NOMO-1 treated with dmso at 0.1 percent for 144 hours (cell line): Measurements from ENCODE around the gene DAAM2.

Experiments used
- DNase-seq: peaks from one replicate; lab custom pipeline; 2025; ENCODE audit not compliant: unreplicated experiment; lab: John Stamatoyannopoulos, UW

Gene DAAM2

GRCh38 chr6:39927159-39927558 is 135.0 kb downstream of the DAAM2 start:
- no peak for DNase-seq

GRCh38 chr6:39929039-39929732 is 137.0 kb downstream of the DAAM2 start:
- DNase-seq, result no peak

DNA sequence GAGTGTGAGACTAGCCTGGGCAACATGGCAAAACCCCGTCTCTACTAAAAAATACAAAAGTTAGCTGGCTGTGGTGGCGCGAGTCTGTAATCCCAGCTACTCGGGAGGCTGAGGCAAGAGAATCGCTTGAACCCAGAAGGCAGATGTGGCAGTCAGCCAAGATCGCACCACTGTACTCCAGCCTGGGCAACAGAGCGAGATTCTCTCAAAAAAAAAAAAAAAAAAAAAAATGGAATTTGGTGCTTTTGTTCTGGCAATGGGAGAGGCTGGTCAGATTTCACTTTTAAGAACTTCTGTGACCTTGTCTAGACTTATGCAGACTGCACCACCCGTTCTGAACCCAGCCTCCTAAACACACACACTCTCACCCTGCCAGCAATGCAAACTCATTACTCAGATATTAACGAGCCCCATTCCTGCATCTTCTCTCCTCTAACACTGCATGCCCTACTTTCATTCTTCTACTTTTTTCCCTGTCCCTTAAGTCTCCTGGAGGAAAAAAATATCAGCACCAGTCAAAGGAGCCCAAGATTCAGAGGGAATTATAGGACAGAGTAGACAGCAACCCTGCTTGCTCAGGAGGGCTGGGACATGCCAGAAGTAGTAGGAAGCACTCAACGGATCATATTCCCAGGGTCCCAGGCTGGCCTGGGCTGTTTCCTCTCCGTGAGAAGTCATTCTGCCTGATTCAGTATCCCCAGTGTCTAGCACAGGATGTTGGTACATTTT is 137.7 kb downstream of the DAAM2 start:
- no peak for DNase-seq

DNA sequence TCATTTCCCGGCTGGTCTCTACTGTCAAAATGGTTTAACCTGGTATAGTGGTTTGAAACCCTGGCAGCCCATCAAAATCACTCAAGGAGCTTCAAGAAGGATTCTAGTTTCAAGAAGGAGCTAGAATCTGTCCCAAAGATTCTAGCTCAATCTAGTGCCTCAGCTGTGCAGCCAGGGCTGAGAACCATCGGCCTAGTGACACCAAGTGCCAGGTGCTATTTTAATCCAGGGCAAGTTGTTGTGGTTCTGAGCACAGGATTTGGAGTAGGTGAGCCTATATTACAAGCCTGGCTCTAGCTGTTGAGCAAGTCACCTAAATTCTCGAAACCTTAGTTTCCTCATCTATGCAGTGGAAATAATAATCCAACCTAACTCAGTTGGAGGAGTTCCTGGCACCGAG is 138.4 kb downstream of the DAAM2 start:
- DNase-seq, result no peak

DNA sequence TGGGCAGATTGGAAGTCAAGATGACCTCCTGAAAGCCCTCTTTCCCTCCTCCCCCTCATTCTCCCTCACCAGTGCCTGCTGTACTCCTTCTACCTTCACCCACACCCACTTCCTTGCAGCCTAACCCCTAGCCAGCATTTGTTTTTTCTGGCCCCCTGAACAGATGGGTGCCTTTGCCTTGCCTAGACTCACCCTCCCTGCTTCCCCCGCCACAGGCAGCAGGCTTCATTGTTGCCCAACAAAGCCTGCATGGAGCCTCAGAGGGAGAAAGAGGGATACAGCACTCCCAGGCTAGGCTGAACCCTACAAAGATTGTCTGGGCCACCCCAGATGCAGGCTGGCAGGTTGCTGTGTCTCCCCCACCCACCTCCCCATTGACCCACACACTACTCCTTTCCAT is 139.4 kb downstream of the DAAM2 start:
- no peak for DNase-seq

DNA sequence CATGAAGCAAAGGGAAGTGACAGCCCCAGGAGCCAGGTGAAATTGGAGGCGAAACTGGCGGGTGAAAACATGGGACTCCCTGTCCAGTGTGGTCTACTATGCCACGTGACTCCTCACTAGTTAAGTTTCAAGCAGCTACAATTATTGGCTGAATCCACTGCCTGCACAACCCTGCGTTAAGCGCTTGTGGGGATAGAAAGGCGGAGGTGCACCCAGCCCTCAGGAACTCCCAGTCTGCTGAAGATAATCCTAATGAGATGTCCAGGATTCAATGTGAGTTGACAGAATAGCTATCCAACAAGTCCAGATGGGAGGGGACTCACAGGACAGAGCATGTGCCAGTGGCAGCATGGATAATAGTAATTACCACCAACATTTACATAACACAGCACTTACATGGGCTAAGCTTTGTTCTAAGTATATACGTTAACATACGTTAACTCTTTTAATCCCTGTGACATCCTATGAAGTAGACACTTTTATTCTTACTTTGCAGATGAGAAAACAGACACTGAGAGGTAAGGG is 140.3 kb downstream of the DAAM2 start:
- no peak for DNase-seq

DNA sequence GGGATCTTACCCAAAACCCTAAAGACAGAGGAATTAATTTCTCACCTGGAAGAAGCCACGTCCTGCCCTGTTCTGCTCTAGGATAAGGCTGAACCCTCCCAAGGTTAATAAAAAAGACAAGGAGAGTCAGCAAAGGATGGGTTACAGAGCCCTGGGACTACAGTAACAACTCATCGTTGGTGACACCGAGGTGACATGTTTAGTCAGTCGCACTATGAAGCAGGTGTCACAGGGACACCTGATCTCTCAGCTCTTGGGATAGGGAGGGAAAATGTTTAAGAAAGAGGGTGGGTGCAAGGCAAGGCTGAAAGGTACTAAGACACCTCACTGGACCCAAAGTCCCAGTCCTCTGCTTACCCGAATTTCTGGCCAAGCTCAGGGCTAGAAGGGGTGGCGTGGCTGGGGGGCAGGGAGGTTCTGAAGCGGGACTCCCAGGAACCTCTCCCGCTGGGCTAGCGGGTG is 141.5 kb downstream of the DAAM2 start:
- DNase-seq, result no peak

- peak; percentile 31 for DNase-seq
Measured at GRCh38 chr6:39934131-39934757, 142.1 kb downstream of the DAAM2 start, which contains the start of gene MOCS1. MOCS1 (minus strand) TSS chr6:39934462; CDS start chr6:39934417, 45 bp downstream.

GRCh38 chr6:39935241-39935640 is 143.1 kb downstream of the DAAM2 start:
- no peak for DNase-seq

DNA sequence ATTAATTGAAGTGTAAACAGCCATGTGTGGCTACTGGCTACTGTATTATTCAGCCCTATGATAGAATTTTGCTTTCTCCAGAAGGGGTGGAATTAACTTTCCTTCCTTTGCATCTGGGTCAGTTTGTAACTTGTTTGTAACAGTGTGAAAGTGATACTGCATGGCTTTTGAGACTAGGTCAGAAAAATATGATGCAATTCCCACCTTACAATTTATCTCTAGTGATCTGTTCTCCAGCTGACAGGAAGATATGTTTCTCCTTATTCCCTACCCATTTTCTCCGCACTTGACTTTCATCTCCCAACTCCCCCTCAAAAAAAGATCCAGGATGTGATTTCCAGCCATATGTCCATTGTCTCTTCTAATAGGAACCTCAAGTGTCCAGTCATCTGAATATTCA is 144.7 kb downstream of the DAAM2 start:
- no peak for DNase-seq

GRCh38 chr6:39937686-39938333 is 145.6 kb downstream of the DAAM2 start:
- no peak for DNase-seq

DNA sequence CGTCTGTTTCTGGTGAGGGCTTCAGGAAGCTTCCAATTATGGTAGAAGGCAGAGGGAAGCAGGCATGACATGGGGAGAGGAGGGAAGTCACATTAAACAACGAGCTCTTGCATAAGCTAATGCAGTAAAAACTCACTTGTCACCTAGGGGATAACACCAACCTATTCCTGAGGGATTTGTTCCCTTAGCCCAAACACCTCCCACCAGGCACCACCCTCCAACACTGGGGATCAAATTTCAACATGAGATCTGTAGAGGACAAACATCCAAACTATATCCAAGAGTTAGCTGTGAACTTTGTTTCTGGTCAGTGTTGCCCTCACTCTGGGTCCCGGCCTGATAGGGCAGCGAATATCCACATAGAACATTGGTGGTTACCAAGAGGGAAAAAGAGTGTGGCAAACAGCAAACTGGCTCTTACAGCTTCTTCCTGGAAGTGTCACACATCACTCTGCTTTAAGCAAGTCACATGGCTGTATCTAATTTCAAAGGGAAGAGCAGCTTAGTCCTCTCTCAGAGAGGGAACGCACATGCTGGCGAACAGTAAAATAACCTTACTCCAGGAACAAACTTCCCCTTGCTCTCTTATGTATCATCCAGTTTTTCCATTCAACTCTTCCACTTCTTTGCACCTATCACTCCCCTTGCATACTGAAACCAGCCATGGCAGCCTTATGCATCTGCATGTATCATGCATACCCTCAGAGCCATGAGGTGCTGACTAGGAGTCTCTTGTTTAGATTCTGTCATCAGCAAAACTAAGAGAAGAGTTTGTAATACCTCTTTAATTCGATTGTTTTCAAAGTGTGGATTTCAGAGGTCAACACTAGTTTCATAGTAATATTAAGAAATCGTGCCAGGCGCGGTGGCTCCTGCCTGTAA is 146.8 kb downstream of the DAAM2 start:
- no peak for DNase-seq

DNA sequence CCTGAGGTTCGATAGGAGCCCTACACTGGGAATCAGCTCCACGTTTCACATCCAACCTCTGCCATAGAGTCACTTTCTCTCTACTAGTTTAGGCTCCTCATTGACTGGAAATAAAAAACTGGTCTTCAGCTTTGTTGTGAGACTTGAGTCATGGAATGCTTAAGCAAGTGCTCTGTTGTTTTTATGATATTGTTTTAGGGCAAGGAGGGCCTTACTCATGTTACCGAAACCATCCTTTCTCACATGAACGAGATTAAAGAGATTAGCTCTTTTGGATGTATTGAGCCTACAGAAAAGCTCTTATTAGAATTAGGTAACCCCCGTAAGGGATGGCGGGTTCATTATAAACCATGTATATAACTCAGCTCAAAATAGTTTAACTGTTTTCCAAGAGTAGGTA is 149.0 kb downstream of the DAAM2 start:
- no peak for DNase-seq

GRCh38 chr6:39941820-39942219 is 149.6 kb downstream of the DAAM2 start:
- DNase-seq, result no peak

- DNase-seq, result no peak
Measured at GRCh38 chr6:39942903-39943580, 150.9 kb downstream of the DAAM2 start.

- DNase-seq, result no peak
Measured at GRCh38 chr6:39945626-39946025, 153.4 kb downstream of the DAAM2 start.

DNA sequence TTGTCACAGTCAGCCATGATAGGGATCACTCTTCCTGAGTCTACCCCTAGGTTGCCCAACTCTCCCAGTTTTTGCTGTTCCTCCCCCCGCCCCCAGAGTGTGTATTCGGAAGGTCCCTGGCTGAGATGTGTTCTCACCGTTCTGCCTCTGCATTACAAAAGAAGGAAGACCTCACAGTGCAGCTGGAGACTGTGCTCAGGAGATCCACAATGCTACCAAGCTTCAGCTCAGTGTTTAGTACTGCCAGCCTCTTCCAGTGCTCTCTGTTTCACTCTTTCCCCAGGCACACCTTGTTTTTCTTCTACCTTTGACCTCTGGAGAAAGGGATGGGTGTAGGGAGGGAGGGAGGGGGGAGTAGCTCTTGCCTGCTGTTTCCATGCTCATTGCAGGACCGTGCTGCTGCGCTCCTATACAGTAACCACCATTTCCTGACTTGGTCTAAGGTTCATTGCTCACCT is 155.5 kb downstream of the DAAM2 start:
- no peak for DNase-seq

- no peak for DNase-seq
Measured at GRCh38 chr6:39948199-39948791, 156.1 kb downstream of the DAAM2 start.

DNA sequence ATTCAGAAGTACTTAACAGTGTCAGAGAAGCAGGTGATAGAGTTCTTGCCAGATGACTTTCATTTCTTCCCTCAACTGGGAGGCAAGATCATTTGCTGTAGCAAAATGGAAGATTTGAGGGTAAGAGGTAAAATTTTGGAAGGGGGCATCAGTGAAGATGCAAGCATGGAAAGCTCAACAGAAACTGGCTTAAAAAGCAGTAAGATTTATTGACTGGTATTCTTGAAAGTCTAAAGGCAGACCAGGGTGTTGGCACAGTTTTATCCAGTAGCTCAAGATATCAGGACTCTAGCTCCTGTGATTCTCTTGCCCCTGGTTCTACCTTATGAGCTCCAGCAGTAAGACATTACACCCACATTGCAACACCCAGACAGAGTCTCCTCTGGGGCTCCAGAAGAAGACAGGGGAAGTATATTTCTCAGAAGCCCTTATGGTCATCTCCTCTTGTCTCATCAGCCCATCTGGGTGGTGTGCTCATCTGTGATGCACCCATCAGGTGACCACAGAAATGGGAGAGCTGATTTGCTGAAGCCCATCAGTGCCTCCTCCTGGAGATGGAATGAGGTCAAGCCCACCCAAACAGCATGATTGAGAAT is 158.0 kb downstream of the DAAM2 start:
- DNase-seq, result no peak
